GM21825 (cell line): ENCODE results near the gene C7orf33.
A peak's percentile ranks its signal among the peaks of the same experiment; 100 is the strongest.
"Not testable (repeated sequence)": the region's sequence is repeated elsewhere in the genome, so short reads cannot be mapped to it uniquely, and the experiment has no call there.

ENCODE experiments used
- ATAC-seq: cut with Tn5 transposase; IDR thresholded peaks from one replicate; pipeline ENCODE4 v1.9.1; 2021; ENCODE audit warnings: mild to moderate bottlenecking, moderate library complexity; ENCODE audit not compliant: unreplicated experiment

The C7orf33 gene

GRCh38 chr7:148590471-148590870, at the start of gene C7orf33:
Gene C7orf33 (plus strand): TSS chr7:148590766. CDS start chr7:148590926, 160 bp downstream.
- no peak for ATAC-seq

- ATAC-seq = no peak
Measured at GRCh38 chr7:148541891-148542504, 48.6 kb upstream of the C7orf33 start.

- no peak for ATAC-seq
Measured at GRCh38 chr7:148543302-148543701, 47.3 kb upstream of the C7orf33 start.

GRCh38 chr7:148545172-148545571, 45.4 kb upstream of the C7orf33 start:
- ATAC-seq = no peak

GRCh38 chr7:148545932-148546331, 44.6 kb upstream of the C7orf33 start:
- ATAC-seq = no peak

- ATAC-seq = no peak
Measured at GRCh38 chr7:148546857-148547256, 43.7 kb upstream of the C7orf33 start.

- no peak for ATAC-seq
Measured at GRCh38 chr7:148547951-148548350, 42.6 kb upstream of the C7orf33 start.

GRCh38 chr7:148553979-148554378, 36.6 kb upstream of the C7orf33 start:
- no peak for ATAC-seq

GRCh38 chr7:148556892-148557291, 33.7 kb upstream of the C7orf33 start:
- ATAC-seq = no peak

- no peak for ATAC-seq
Measured at GRCh38 chr7:148558914-148559313, 31.7 kb upstream of the C7orf33 start.

- ATAC-seq = no peak
Measured at GRCh38 chr7:148561099-148561498, 29.5 kb upstream of the C7orf33 start.

- ATAC-seq = peak; percentile 42
Measured at GRCh38 chr7:148563583-148564274, 26.8 kb upstream of the C7orf33 start.

- peak; percentile 78 for ATAC-seq
Measured at GRCh38 chr7:148564275-148564951, 26.2 kb upstream of the C7orf33 start.

GRCh38 chr7:148566736-148567135, 23.8 kb upstream of the C7orf33 start:
- no peak for ATAC-seq

GRCh38 chr7:148567524-148567923, 23.0 kb upstream of the C7orf33 start:
- ATAC-seq = no peak

- no peak for ATAC-seq
Measured at GRCh38 chr7:148570510-148570909, 20.1 kb upstream of the C7orf33 start.

- ATAC-seq = not testable (repeated sequence)
Measured at GRCh38 chr7:148570973-148571372, 19.6 kb upstream of the C7orf33 start.

- ATAC-seq = no peak
Measured at GRCh38 chr7:148571381-148571780, 19.2 kb upstream of the C7orf33 start.

GRCh38 chr7:148572067-148572522, 18.5 kb upstream of the C7orf33 start:
- no peak for ATAC-seq

GRCh38 chr7:148573581-148573980, 17.0 kb upstream of the C7orf33 start:
- ATAC-seq = not testable (repeated sequence)

GRCh38 chr7:148575640-148576411, 14.7 kb upstream of the C7orf33 start:
- no peak for ATAC-seq
